ENCODE data around the gene FLT3LG. TPM values are rescaled to one million over a fixed set of nuclear protein-coding genes. Genes with fewer than 3 reads are reported as not detected.

The FLT3LG gene
- total RNA-seq, 4 donors from 2014 or later: 2.8 to 6.0 (median 4.4) TPM

- WGBS, 2 donors: 68 to 70% methylated on average over 32 of the region's 32 CpGs
- H3K4me3 ChIP-seq (ENCODE audit: low read depth, poor library complexity, severe bottlenecking): no peak overlapping the region
- no peak for TF ChIP-seq POLR2A (IDR thresholded peaks at IDR 0.05)
- TF ChIP-seq, protein P1, sequence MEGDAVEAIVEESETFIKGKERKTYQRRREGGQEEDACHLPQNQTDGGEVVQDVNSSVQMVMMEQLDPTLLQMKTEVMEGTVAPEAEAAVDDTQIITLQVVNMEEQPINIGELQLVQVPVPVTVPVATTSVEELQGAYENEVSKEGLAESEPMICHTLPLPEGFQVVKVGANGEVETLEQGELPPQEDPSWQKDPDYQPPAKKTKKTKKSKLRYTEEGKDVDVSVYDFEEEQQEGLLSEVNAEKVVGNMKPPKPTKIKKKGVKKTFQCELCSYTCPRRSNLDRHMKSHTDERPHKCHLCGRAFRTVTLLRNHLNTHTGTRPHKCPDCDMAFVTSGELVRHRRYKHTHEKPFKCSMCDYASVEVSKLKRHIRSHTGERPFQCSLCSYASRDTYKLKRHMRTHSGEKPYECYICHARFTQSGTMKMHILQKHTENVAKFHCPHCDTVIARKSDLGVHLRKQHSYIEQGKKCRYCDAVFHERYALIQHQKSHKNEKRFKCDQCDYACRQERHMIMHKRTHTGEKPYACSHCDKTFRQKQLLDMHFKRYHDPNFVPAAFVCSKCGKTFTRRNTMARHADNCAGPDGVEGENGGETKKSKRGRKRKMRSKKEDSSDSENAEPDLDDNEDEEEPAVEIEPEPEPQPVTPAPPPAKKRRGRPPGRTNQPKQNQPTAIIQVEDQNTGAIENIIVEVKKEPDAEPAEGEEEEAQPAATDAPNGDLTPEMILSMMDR (IDR thresholded peaks at IDR 0.05): no peak
- intact Hi-C loops (cut with DNase I; ENCODE audit: low total_unique reads): no loop called here
- no peak for DNase-seq (ENCODE audit: low spot score in 2 of 2)
These were observed 26.3 kb upstream of the FLT3LG start for GRCh38 chr19:49447485-49448431.

GRCh38 chr19:49448432-49448786 lies 25.6 kb upstream of the FLT3LG start:
- no peak for DNase-seq (ENCODE audit: low spot score in 2 of 2)
- no peak overlapping the region for H3K4me3 ChIP-seq (ENCODE audit: low read depth, poor library complexity, severe bottlenecking)
- intact Hi-C loops (cut with DNase I; ENCODE audit: low total_unique reads): no loop called here
- TF ChIP-seq, protein P1 (IDR thresholded peaks at IDR 0.05): no peak
- no peak for TF ChIP-seq POLR2A (IDR thresholded peaks at IDR 0.05)
- 89% methylated on average over 6 of the region's 6 CpGs for WGBS, 2 donors

DNA sequence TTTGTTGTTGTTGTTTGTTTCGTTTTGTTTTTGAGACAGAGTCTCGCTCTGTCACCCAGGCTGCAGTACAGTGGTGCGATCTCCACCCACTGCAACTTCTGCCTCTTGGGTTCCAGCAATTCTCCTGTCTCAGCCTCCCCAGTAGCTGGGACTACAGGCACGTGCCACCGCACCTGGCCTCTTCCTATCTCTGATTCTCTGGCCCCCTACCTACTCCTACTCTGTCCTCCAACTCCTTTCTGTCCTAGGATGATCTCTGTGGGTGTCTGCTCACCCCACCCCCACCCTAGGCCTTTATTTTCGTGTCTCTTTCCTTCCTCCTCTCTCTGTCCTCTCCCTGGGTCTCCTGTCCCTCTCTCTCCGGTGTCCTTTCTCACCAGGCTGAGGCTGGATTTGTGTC lies 23.6 kb upstream of the FLT3LG start:
- DNase-seq (ENCODE audit: low spot score in 2 of 2): no peak
- intact Hi-C loops (cut with DNase I; ENCODE audit: low total_unique reads): no loop called here
- TF ChIP-seq POLR2A (IDR thresholded peaks at IDR 0.05): no peak
- TF ChIP-seq, protein P1 (IDR thresholded peaks at IDR 0.05): no peak
- no peak overlapping the region for H3K4me3 ChIP-seq (ENCODE audit: low read depth, poor library complexity, severe bottlenecking)
- 83% methylated on average over 7 of the region's 7 CpGs for WGBS, 2 donors

DNA sequence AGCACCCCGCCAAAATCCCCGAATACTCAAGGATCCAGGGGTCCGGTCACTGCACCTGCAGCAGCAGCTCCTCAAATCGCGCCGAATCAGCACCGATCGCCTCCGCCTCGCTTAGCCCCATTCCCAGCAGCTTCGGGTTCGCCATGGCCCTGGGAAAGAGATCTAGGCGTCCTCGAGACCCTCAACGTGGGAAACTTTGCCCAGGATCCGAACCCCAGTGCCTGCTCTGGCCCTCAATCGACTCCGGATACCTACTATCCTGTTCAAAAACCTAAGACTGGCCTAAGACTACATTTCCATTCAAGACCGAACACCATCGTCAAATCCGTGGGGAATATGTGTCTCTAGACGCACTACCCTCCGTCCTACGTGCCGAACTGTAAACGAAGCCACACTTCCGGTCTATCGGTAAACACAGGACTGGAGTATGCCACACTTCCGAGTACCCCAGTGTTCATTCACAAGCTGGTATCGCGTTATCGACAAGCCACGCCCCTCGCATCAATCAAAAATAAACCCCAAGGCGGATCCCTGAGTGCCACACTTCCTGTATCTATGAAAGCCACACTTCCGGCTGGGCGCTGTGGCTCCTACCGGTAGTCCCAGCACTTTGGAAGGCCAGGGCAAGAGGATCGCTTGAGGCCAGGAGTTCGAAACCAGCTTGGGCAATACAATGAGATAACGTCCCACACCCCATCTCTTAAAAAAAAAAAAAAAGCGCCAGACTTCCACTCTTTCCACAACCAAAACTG lies 22.4 kb upstream of the FLT3LG start, which contains the start of gene PIH1D1:
Gene PIH1D1, minus strand, starts transcription at position 385 of the 752 bp plus-strand sequence. Its CDS starts 240 bp downstream, at position 145.
- peak within 1 kb of the TSS; percentile 50 for H3K4me3 ChIP-seq (ENCODE audit: low read depth, poor library complexity, severe bottlenecking)
- 1 to 2% methylated on average over 42 of the region's 42 CpGs for WGBS, 2 donors
- DNase-seq (ENCODE audit: low spot score in 2 of 2): peak; percentile 99
- intact Hi-C loops (cut with DNase I; ENCODE audit: low total_unique reads): no loop called here
- TF ChIP-seq, protein P1 (IDR thresholded peaks at IDR 0.05): no peak
- TF ChIP-seq POLR2A (IDR thresholded peaks at IDR 0.05): no peak

DNA sequence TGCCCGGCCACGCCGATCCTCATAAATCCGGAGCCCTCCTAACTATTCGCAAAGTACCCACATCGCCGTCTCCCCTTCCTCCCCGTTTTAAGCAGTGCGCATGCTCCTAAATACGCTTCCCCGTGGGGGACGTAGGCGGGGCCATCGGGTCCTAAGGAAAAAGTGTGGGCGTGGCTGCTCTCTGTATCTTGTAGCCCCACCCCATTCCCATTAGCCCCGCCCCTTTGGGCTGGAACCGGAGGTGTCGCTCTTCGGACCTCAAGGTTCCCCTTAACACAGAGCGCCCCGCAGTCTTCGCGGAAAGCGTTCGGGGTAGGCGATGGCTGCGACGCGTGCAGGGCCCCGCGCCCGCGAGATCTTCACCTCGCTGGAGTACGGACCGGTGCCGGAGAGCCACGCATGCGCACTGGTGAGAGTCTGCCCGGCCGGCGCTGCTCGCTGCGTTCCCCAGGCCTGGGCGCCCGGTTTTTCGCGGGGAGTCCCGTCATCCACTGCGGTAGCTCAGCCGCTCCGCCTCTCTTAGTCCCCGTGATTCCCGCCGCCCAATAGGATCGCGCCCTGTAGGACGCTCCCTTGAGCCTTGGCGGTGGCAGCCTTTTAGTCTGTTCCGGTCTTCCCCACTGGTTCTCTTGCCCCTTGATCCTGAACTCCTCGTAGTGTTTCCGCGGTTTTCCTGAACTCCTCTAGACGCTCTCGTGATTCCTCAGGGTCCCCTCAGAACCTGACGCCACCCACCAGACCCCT lies 20.8 kb upstream of the FLT3LG start, which contains the start of gene ALDH16A1:
Gene ALDH16A1, plus strand, starts transcription at position 213 of the 744 bp plus-strand sequence. Its CDS starts 107 bp downstream, at position 320.
- intact Hi-C loops (cut with DNase I; ENCODE audit: low total_unique reads): no loop called here
- peak; percentile 98 to 99 for DNase-seq (ENCODE audit: low spot score in 2 of 2)
- WGBS, 2 donors: 1% methylated on average over 46 to 66 of the region's 66 CpGs

More for the DNA sequence above, 20.8 kb upstream of the FLT3LG start, which contains the start of gene ALDH16A1:
- TF ChIP-seq POLR2A (IDR thresholded peaks at IDR 0.05): peak in 1 of 2 donors; percentile 74
- TF ChIP-seq, protein P1 (IDR thresholded peaks at IDR 0.05): no peak
- H3K4me3 ChIP-seq (ENCODE audit: low read depth, poor library complexity, severe bottlenecking): peak within 1 kb of the TSS; percentile 31

All from lower leg skin (tissue), 4 donors.